ENCODE data around the gene TRIM52.

DNA sequence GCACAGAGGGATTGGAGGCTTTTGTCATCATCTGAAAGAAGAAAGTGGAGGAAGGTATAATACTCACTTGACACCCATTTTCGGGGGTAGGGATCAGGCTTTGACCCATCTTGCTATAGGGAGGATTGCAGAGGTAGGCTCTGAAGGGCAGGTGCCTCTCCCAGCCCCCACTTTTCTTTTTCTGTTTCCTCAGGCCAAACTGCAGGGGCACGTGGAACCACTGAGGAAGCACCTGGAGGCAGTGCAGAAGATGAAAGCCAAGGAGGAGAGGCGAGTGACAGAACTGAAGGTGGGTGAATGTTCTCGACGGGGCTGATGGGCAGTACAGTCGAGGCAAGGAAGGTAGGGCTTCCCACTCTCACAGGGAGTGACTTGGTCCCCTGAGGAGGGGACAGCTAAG is 30.4 kb downstream of the TRIM52 start:
- TF ChIP-seq, protein P1, sequence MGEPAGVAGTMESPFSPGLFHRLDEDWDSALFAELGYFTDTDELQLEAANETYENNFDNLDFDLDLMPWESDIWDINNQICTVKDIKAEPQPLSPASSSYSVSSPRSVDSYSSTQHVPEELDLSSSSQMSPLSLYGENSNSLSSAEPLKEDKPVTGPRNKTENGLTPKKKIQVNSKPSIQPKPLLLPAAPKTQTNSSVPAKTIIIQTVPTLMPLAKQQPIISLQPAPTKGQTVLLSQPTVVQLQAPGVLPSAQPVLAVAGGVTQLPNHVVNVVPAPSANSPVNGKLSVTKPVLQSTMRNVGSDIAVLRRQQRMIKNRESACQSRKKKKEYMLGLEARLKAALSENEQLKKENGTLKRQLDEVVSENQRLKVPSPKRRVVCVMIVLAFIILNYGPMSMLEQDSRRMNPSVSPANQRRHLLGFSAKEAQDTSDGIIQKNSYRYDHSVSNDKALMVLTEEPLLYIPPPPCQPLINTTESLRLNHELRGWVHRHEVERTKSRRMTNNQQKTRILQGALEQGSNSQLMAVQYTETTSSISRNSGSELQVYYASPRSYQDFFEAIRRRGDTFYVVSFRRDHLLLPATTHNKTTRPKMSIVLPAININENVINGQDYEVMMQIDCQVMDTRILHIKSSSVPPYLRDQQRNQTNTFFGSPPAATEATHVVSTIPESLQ (CRISPR knock-in tag; IDR thresholded peaks at IDR 0.05), result no peak
- no peak for TF ChIP-seq ATF2 (CRISPR knock-in tag; IDR thresholded peaks at IDR 0.05; ENCODE audit: borderline replicate concordance, low read depth)
- no peak for TF ChIP-seq ZNF317 (CRISPR knock-in tag; IDR thresholded peaks at IDR 0.05; ENCODE audit: borderline replicate concordance, low read depth)
- TF ChIP-seq ATF1 (CRISPR knock-in tag; IDR thresholded peaks at IDR 0.05), result no peak
- no peak for TF ChIP-seq USF2 (CRISPR knock-in tag; IDR thresholded peaks at IDR 0.05)
- no peak for TF ChIP-seq GRHL2 (CRISPR knock-in tag; IDR thresholded peaks at IDR 0.05; ENCODE audit: insufficient replicate concordance, severe bottlenecking)
- TF ChIP-seq, protein P2, sequence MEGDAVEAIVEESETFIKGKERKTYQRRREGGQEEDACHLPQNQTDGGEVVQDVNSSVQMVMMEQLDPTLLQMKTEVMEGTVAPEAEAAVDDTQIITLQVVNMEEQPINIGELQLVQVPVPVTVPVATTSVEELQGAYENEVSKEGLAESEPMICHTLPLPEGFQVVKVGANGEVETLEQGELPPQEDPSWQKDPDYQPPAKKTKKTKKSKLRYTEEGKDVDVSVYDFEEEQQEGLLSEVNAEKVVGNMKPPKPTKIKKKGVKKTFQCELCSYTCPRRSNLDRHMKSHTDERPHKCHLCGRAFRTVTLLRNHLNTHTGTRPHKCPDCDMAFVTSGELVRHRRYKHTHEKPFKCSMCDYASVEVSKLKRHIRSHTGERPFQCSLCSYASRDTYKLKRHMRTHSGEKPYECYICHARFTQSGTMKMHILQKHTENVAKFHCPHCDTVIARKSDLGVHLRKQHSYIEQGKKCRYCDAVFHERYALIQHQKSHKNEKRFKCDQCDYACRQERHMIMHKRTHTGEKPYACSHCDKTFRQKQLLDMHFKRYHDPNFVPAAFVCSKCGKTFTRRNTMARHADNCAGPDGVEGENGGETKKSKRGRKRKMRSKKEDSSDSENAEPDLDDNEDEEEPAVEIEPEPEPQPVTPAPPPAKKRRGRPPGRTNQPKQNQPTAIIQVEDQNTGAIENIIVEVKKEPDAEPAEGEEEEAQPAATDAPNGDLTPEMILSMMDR (IDR thresholded peaks at IDR 0.05), result no peak
- TF ChIP-seq FOXJ3 (CRISPR knock-in tag; IDR thresholded peaks at IDR 0.05; ENCODE audit: borderline replicate concordance), result no peak
- no peak for TF ChIP-seq CREB1 (CRISPR knock-in tag; IDR thresholded peaks at IDR 0.05)
- TF ChIP-seq GABPB1 (CRISPR knock-in tag; IDR thresholded peaks at IDR 0.05), result no peak
- TF ChIP-seq STAT6 (CRISPR knock-in tag; conservative IDR thresholded peaks at IDR 0.05; ENCODE audit: low read depth), result no peak
- no peak for TF ChIP-seq HMGXB4 (CRISPR knock-in tag; IDR thresholded peaks at IDR 0.05)
